Astrocyte of the cerebellum (primary cell): Measurements from ENCODE around the gene PARP16.
A peak's percentile ranks its signal among the peaks of the same experiment; 100 is the strongest.

Source experiments
- DNase-seq: peaks from one replicate; pipeline ENCODE4 v3.0.0-alpha.2; 2011; ENCODE audit warnings: low read depth
- H3K4me3 ChIP-seq: 2 replicates; pipeline ENCODE4 v1.5.1; 2011; ENCODE audit warnings: mild to moderate bottlenecking, low read depth, low read length, moderate library complexity
- in situ Hi-C: cut with HindIII; loops from 2 replicates; pipeline ENCODE4 v1.10.0; 2017; ENCODE audit warnings: low sequenced_read_pairs
- TF ChIP-seq, protein P1 (sequence below): IDR thresholded peaks from 2 replicates; pipeline ENCODE4 v1.5.1; 2012; ENCODE audit warnings: low read length, low read depth, moderate library complexity, mild to moderate bottlenecking; ENCODE audit errors: missing control alignments

PARP16 gene

DNA sequence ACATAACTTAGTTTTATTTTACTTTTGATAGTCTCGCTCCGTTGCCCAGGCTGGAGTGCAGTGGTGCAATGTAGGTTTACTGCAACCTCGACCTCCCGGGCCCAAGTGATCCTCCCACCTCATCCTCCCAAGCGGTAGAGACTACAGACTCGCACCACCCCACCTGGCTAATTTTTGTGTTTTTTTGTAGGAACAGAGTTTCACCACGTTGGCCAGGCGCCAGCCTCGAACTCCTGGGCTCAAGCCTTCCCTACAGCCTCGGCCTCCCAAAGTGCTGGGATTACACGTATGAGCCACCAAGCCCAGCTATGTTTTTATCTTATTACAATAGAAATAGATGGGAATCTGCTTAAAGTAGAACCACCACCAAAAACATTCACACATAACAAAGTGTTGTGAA lies 12.0 kb upstream of the PARP16 start:
- TF ChIP-seq, protein P1, sequence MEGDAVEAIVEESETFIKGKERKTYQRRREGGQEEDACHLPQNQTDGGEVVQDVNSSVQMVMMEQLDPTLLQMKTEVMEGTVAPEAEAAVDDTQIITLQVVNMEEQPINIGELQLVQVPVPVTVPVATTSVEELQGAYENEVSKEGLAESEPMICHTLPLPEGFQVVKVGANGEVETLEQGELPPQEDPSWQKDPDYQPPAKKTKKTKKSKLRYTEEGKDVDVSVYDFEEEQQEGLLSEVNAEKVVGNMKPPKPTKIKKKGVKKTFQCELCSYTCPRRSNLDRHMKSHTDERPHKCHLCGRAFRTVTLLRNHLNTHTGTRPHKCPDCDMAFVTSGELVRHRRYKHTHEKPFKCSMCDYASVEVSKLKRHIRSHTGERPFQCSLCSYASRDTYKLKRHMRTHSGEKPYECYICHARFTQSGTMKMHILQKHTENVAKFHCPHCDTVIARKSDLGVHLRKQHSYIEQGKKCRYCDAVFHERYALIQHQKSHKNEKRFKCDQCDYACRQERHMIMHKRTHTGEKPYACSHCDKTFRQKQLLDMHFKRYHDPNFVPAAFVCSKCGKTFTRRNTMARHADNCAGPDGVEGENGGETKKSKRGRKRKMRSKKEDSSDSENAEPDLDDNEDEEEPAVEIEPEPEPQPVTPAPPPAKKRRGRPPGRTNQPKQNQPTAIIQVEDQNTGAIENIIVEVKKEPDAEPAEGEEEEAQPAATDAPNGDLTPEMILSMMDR: no peak
- no peak overlapping the region for H3K4me3 ChIP-seq
- DNase-seq: no peak
- in situ Hi-C loops: no loop called here

DNA sequence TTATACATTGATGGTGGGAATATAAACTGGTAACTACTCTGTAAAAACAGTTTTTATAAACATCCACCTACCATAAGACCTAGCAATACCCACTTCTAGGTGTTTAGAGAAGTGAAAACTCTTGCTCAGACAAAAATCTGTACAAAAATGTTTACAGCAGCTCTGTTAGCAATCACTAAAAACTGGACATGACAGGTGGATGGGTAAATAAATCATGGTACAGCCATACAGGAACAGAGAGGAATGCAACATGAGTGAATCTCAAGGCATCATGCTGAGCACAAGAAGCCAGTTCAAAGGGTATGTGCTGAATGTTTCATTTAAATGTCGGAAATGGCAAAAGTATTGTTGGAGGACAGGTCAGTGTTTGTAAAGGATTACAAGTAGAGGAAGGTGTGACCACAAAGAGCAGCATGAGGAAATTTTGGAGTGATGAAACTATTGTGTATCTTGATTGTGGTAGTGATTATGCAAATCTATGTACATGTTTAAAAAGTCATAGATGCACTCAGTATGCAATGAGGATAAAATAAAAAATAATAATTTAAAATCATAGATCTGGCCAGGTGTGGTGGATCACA lies 6.3 kb upstream of the PARP16 start:
- TF ChIP-seq, protein P1: no peak
- DNase-seq: no peak
- in situ Hi-C loops: no loop called here
- H3K4me3 ChIP-seq: no peak overlapping the region

DNA sequence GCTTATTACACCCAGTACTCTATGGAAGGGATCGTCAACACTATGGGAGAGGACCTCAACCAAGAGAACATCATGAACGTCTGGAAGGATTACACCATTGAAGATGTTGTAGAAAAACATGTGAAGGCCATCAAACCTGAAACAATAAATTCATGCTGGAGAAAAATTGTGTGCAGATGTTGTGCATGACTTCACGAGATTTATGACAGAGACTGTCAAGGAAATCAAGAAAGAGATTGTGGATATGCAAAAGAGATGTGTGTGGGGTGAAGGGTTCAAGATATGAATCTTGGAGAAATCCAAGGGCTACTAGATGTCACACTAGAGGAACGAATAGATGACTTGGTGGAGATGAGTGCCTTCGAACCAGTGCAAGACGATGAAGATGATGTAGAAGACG lies 3.5 kb upstream of the PARP16 start:
- in situ Hi-C loops: no loop called here
- no peak for DNase-seq
- H3K4me3 ChIP-seq: no peak overlapping the region
- TF ChIP-seq, protein P1: no peak

DNA sequence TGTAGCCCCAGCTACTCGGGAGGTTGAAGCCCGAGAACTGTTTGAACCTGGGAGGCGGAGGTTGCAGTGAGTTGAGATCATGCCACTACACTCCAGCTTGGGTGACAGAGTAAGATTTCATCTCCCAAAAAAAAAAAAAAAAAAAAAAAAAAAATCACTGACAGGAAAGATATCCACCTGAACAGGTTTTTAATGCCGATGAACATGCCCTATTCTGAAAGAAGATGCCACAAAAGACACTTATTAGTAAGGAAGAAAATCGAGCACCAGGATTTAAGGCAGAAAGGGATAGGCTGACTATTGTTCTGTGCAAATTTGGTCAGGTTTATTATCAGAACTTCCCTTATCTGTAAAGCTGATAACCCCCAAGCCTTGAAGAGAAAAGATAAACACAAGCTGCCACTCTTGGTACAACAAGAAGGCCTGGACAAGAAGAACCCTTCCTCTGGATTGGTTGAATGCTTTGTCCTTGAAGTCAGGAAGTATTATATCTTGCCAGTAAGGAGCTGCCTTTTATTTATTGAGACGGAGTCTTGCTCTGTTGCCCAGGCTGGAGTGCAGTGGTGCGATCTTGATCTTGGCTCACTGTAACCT lies 2.7 kb upstream of the PARP16 start:
- in situ Hi-C loops: no loop called here
- no peak overlapping the region for H3K4me3 ChIP-seq
- TF ChIP-seq, protein P1: no peak
- no peak for DNase-seq

DNA sequence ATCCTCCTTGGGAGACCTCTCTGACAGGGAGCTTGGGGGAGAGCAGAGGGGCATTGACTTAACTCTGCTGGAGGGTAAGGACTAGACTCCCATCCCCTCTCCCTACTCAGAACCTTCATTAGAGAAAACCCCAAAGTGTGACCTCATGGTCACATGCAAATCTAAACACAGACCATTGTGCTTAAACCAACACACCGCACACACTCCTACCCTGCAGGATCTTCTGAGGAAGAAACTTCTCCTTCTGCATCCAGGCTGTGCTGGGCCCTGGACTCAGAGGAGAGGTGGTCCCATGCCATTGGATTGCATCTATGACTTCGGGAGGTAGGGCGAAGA lies 805 bp upstream of the PARP16 start:
- in situ Hi-C loops: no loop called here
- TF ChIP-seq, protein P1: no peak
- no peak for DNase-seq
- H3K4me3 ChIP-seq: no peak overlapping the region

DNA sequence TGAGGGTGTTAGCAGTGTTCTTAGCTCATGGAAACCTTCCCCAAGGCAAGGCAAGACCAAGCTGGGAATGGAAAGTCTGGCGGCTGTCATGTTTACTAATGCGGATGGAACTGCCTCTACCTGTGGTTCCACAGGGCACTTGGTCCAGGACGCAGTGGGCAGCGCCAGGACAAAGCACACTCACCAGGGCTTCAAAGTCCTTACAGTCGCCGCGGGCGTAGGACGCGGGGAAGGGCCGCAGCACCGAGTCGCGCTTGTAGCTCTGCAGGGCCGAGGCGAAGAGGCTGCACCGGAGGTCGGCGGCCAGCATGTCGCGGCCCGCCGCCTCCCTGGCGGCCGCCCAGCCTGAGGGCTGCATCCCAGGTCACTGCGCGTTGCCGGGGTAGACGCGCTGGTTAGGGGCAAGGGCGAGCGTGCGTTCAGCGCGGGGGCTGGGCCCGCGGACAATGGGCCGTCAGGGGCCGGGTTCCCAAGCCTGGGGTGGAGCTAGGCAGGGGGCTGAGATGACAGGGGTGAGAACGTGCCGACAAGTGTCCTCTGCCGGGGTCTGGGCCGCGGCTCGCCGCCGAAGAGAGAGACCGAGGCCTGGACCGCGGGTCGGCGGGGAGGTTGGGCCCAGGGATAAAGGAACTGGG lies 497 bp downstream of the PARP16 start:
- TF ChIP-seq, protein P1: no peak
- DNase-seq: no peak
- peak overlapping the region; percentile 60 for H3K4me3 ChIP-seq
- in situ Hi-C loops: no loop called here
